BJ (cell line): ENCODE results near the gene RCAN2. TPM values are rescaled to one million over a fixed set of nuclear protein-coding genes. Genes with fewer than 3 reads are reported as not detected.

Experiments used
- CTCF ChIA-PET: fragments of 350-600 bp; formaldehyde crosslinking; extraction: SDS; loops from one replicate; lab custom pipeline; 2021; ENCODE audit warnings: antibody characterized with exemption, inconsistent platforms; lab: Yijun Ruan, JAX
- POLR2A ChIA-PET: fragments of 300-600 bp; sonication (Branson Sonifier 250); formaldehyde crosslinking; extraction: SDS; loops from one replicate; lab custom pipeline; 2021; ENCODE audit warnings: antibody characterized with exemption; lab: Charles Lee
- DNase-seq: peaks from one replicate; pipeline ENCODE4 v3.0.0-alpha.2; 2011; ENCODE audit warnings: low read depth
- H3K27me3 ChIP-seq: 2 replicates; pipeline ENCODE4 v1.6.0; 2011; ENCODE audit warnings: low read length; ENCODE audit not compliant: control insufficient read depth, insufficient read depth
- H3K36me3 ChIP-seq: 2 replicates; pipeline ENCODE4 v1.5.1; 2011; ENCODE audit warnings: low read length; ENCODE audit not compliant: control insufficient read depth, insufficient read depth
- H3K4me3 ChIP-seq: 2 replicates; pipeline ENCODE4 v1.5.1; 2011; ENCODE audit warnings: low read depth, mild to moderate bottlenecking, control low read depth, low read length
- polyA plus RNA-seq: library from polyadenylated mRNA; depleted of rRNA; stranded (reverse); fragments of >200 nt; gene quantifications from 2 replicates; pipeline ENCODE4 v1.2.3, GENCODE V29; 2011
- TF ChIP-seq, protein P1 (sequence below): IDR thresholded peaks from 2 replicates; pipeline ENCODE4 v1.5.1; 2011; ENCODE audit warnings: low read depth, mild to moderate bottlenecking, control low read depth, inconsistent platforms, low read length, moderate library complexity; ENCODE audit not compliant: insufficient read depth

The RCAN2 gene
- polyA plus RNA-seq, 1 experiment: 5.9 TPM

DNA sequence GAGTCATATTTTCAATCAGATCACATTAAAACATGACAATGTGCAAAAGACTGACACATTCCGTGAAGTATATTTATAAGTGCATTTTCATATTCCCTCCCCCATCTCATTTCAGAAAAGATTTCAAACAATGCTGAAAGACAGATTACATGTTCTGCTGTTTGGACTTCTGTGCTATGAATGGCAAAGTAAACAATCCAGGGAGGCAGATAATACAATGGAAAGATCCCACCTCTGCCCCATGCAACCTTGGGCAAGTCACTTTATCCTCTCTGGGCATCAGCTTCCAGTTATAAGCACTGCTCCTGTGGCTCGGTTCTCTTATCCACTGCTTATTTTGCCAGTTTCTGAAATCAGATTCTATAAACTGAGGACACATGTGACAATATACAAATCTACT, 110.2 kb downstream of the RCAN2 start:
- TF ChIP-seq, protein P1, sequence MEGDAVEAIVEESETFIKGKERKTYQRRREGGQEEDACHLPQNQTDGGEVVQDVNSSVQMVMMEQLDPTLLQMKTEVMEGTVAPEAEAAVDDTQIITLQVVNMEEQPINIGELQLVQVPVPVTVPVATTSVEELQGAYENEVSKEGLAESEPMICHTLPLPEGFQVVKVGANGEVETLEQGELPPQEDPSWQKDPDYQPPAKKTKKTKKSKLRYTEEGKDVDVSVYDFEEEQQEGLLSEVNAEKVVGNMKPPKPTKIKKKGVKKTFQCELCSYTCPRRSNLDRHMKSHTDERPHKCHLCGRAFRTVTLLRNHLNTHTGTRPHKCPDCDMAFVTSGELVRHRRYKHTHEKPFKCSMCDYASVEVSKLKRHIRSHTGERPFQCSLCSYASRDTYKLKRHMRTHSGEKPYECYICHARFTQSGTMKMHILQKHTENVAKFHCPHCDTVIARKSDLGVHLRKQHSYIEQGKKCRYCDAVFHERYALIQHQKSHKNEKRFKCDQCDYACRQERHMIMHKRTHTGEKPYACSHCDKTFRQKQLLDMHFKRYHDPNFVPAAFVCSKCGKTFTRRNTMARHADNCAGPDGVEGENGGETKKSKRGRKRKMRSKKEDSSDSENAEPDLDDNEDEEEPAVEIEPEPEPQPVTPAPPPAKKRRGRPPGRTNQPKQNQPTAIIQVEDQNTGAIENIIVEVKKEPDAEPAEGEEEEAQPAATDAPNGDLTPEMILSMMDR: no peak
- H3K36me3 ChIP-seq: no peaks in the 10 kb centered on the region
- CTCF ChIA-PET: no interaction called here
- POLR2A ChIA-PET: no interaction called here
- no peak for DNase-seq
- no peaks in the 10 kb centered on the region for H3K27me3 ChIP-seq
- no peak overlapping the region for H3K4me3 ChIP-seq

DNA sequence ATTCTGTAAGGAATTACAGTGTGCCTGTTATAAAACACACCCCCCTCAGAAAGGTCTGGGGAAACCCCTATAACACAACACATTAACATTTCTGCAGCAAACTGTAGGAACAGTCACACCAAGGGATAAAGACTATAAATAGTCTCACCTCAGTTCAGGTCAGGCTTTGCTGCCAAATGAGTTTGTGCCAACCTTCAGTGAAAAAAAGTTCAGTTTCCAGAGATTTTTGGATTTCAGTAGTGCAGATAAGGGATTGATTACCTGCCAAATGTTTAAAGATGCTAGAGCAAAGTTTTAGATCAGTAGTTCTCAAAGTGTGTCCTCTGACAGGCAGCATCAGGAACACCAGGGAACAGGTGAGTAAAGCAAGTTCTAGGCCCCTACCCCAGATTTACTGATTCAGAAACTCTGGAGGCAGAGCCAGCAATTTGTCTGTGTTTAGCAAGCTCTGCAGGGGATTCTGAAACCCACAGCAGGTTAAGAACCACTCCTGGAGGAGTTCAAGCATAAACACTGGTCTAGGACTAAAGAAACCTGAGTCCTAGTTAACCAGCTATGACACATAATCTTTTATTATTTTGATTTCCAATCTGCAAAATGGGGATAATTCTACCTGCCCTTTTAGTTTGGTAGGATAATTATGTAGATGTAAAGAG, 111.0 kb downstream of the RCAN2 start:
- TF ChIP-seq, protein P1: no peak
- CTCF ChIA-PET: no interaction called here
- no peaks in the 10 kb centered on the region for H3K36me3 ChIP-seq

DNA sequence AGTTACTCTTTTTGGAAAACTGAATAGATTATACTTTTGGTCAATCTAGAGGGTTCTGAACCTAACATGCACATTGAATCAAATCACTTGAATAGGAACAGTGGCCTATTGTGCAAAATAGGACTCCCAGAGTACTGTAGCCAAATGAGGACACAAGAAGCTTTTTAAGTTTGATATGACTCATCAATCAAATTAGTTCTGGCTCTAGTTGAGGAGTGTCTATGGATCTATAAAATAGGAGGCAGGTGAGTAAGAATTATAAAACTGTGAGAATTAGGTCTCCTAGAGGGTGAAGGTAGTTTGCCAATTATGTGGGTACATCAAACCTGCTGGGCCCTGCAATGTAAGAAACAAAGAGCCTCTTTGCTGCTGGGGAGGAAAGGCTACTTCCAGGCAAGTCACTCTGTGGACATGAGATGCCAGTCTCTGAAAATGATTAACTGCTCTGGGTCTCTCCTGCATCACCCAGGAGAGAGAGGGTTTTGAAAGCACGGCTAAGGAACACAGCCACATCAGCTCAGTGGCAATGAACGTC, 112.3 kb downstream of the RCAN2 start:
- no peaks in the 10 kb centered on the region for H3K27me3 ChIP-seq
- H3K4me3 ChIP-seq: no peak overlapping the region
- POLR2A ChIA-PET: no interaction called here
- CTCF ChIA-PET: interaction anchor here (0.7 kb wide), 1 partner anchor 10 kb away, joined by 3 read pairs; no protein-coding TSS in a partner anchor
- DNase-seq: no peak
- H3K36me3 ChIP-seq: no peaks in the 10 kb centered on the region
- TF ChIP-seq, protein P1: no peak

More for the DNA sequence above, 111.0 kb downstream of the RCAN2 start:
- POLR2A ChIA-PET: no interaction called here
- Histone ChIP-seq H3K27me3 (no peaks in the 10 kb centered on the region), H3K4me3 (no peak overlapping the region)
- no peak for DNase-seq

DNA sequence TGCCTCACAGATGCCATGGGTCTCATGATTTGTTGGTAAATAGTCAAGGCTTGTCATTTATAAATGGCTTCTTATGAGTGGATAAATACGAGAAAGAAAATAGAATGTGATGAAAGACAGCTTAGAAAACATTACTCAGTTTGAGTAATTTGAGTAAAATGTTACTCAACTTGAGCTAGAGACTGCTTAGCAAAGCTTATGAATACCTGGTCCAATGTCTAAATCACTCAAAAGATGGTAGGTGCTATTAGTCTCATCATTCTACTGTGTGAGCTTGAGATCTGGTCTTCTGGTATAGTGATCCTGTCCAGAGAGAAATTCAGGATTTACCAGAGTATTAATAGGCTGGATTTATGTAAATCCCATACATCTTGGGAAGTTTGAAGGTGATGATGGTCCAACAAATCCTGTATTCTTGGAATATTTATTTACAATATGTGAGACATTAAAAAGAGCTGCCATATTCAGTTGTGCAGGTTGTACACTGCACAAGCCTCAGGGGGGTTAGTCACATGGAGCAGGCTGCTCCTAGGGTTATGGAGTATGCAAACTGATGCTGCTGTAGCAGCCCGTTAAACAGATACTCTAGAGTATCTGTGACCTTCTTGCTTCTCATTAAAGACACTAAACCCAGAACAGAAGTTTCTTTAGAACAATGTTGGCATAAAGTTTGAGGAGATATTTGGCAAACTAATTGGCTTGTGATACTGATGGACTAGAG, 112.9 kb downstream of the RCAN2 start:
- TF ChIP-seq, protein P1: no peak
- Histone ChIP-seq H3K27me3 (no peaks in the 10 kb centered on the region), H3K36me3 (no peaks in the 10 kb centered on the region), H3K4me3 (no peak overlapping the region)
- CTCF ChIA-PET: interaction anchor here (0.9 kb wide), 1 partner anchor 157 kb away, joined by 4 read pairs; no protein-coding TSS in a partner anchor
- POLR2A ChIA-PET: no interaction called here
- DNase-seq: no peak

DNA sequence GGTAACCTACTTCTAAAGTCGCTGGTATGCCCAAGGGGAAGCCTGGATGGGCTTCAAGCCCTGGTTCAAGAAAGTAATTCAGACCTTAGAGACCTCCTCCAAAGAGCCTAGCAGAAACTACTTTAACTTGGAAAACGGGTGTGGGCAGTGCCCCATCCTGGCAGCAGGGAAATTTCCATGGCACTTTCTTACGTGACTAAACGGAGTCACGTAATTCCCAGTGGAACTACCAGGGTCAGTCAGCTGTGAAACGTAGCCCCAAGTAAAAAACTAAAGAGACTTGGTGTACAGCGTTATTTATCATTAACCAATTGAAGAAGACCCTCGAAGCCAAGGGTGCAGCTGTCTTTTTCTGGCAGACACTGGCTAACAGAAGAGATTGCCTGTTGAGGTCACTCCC, 114.0 kb downstream of the RCAN2 start:
- POLR2A ChIA-PET: no interaction called here
- no peaks in the 10 kb centered on the region for H3K27me3 ChIP-seq
- CTCF ChIA-PET: interaction anchor here (0.9 kb wide), 1 partner anchor 156 kb away, joined by 4 read pairs; no protein-coding TSS in a partner anchor

More for the DNA sequence above, 114.0 kb downstream of the RCAN2 start:
- no peak for DNase-seq
- TF ChIP-seq, protein P1: no peak
- Histone ChIP-seq H3K4me3 (no peak overlapping the region), H3K36me3 (no peaks in the 10 kb centered on the region)
